Stromal cell of bone marrow (primary cell): ENCODE data around the gene SNCAIP.

Experiments used
- DNase-seq: peaks from one replicate; pipeline ENCODE4 v3.0.0-alpha.2; 2012; ENCODE audit warnings: low read depth

The SNCAIP gene

GRCh38 chr5:122400938-122401337, 88.9 kb downstream of the SNCAIP start:
- DNase-seq: no peak

GRCh38 chr5:122401976-122402725, 90.1 kb downstream of the SNCAIP start:
- no peak for DNase-seq

- DNase-seq: no peak
Observed at GRCh38 chr5:122402955-122403685, 91.1 kb downstream of the SNCAIP start.

GRCh38 chr5:122404018-122404417, 92.0 kb downstream of the SNCAIP start:
- no peak for DNase-seq

- no peak for DNase-seq
Observed at GRCh38 chr5:122404653-122405362, 92.8 kb downstream of the SNCAIP start.

GRCh38 chr5:122405751-122406150, 93.7 kb downstream of the SNCAIP start:
- DNase-seq: no peak

- no peak for DNase-seq
Observed at GRCh38 chr5:122406181-122406580, 94.1 kb downstream of the SNCAIP start.

GRCh38 chr5:122408592-122409224, 96.7 kb downstream of the SNCAIP start:
- DNase-seq: no peak

- no peak for DNase-seq
Observed at GRCh38 chr5:122412966-122413365, 100.9 kb downstream of the SNCAIP start.

- no peak for DNase-seq
Observed at GRCh38 chr5:122413722-122414121, 101.7 kb downstream of the SNCAIP start.

GRCh38 chr5:122415030-122415800, 103.2 kb downstream of the SNCAIP start:
- peak; percentile 59 for DNase-seq

- DNase-seq: no peak
Observed at GRCh38 chr5:122415801-122416120, 103.7 kb downstream of the SNCAIP start.

GRCh38 chr5:122419142-122419894, 107.3 kb downstream of the SNCAIP start:
- no peak for DNase-seq

GRCh38 chr5:122420091-122420490, 108.1 kb downstream of the SNCAIP start:
- no peak for DNase-seq

GRCh38 chr5:122420537-122421236, 108.7 kb downstream of the SNCAIP start:
- DNase-seq: no peak

GRCh38 chr5:122421374-122422079, 109.5 kb downstream of the SNCAIP start:
- no peak for DNase-seq

- DNase-seq: no peak
Observed at GRCh38 chr5:122423221-122423620, 111.2 kb downstream of the SNCAIP start.

- no peak for DNase-seq
Observed at GRCh38 chr5:122424132-122424531, 112.1 kb downstream of the SNCAIP start.

GRCh38 chr5:122426301-122426700, 114.3 kb downstream of the SNCAIP start:
- no peak for DNase-seq

- no peak for DNase-seq
Observed at GRCh38 chr5:122427621-122428020, 115.6 kb downstream of the SNCAIP start.
